ENCODE results near the gene KCNJ15.

Gene KCNJ15

GRCh38 chr21:38297194-38297631, 40.4 kb downstream of the KCNJ15 start:
- DNase-seq = peak in 2 of 56 donors; percentile 1 to 22

DNA sequence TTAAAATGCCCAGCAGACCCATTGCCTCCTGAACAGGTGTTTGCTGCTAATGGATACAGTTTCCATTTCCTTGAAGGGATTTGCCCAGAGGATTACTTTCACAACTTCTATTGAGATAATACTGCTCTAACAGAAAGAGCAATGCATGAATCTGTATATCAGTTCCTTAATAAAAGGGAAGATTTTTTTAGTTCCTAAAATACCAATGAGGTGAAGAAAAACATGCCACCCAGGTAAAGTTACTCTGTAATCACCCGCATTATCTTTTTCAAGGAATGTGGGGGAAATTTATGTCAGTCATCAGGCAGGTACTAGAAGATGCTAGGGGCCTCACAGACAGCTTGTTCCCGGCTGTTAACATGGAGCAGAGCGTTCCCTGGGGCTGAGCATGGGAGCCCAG, 41.1 kb downstream of the KCNJ15 start:
- DNase-seq = no peak

- no peak for DNase-seq
Observed at GRCh38 chr21:38298832-38299231, 42.0 kb downstream of the KCNJ15 start.

- DNase-seq = no peak
Observed at GRCh38 chr21:38299671-38300070, 42.9 kb downstream of the KCNJ15 start.

DNA sequence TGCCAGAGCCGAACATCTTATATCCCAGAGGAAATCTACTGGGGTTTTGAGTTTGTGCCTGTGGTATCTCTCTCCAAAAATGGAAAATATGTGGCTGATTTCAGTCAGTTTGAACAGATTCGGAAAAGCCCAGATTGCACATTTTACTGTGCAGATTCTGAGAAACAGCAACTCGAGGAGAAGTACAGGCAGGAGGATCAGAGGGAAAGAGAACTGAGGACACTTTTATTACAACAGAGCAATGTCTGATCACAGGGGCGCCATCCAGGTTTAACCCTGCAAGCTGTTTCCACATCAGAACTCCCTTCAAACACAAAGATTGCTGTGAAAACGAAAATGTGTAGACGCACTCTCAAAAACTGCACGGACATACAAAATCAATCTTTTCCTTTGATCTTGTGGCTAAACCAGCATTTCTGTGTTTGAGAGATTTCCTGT, 43.4 kb downstream of the KCNJ15 start:
- no peak for DNase-seq

- DNase-seq = no peak
Observed at GRCh38 chr21:38301321-38302214, 44.8 kb downstream of the KCNJ15 start.

DNA sequence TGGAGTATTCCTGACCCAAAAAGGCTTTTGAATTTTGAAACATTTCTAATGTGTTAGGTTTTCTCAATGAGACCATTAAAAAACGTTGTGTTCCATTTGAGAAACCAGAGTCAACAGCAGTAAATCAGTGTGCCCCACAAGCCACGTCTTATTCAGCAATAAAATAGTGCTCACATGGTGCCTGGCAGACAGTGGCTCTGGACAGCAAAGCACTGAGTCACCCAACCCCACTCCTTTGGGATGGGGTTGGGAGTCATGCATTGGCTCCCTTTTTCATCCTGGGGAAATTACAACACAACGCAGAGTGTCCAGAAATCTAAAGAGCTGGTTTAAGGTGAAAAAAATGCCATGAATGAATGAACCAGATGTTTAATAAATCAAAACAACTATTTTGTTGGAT, 46.5 kb downstream of the KCNJ15 start:
- no peak for DNase-seq

DNA sequence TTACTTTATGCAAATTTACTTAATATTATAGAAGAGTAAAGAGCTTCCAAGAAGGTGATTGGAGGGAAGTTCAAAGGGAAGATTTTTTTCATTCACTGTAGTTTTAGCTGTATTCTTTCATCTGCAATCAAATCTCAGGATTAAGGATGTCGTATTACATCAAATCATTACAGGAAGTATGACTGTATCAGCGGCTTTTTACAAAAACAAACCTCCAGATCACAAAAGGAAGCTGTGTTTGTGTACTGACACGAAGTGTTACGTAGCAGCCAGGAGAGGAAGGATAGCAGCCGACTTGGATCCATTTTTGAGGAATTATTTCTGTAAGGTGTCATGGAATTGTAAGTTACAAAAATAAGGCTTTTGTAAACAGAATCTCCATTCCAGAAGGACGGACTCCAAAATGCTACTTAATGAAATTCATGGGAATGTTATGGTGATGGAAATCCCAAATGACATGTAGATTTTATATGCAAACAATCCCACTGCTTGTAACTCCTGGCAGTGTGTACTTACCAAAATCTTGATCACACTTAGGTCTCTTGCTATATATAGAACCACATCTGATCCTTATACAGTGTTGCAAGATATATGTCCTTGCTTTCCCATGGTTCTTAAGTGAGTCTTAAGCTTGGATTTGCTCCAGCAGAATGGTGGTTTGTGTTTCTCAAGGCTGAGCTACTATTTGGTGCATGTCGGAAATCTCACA, 49.8 kb downstream of the KCNJ15 start:
- no peak for DNase-seq

GRCh38 chr21:38307771-38308531, 51.2 kb downstream of the KCNJ15 start:
- DNase-seq = no peak

GRCh38 chr21:38308532-38309119, 51.8 kb downstream of the KCNJ15 start:
- no peak for DNase-seq

DNA sequence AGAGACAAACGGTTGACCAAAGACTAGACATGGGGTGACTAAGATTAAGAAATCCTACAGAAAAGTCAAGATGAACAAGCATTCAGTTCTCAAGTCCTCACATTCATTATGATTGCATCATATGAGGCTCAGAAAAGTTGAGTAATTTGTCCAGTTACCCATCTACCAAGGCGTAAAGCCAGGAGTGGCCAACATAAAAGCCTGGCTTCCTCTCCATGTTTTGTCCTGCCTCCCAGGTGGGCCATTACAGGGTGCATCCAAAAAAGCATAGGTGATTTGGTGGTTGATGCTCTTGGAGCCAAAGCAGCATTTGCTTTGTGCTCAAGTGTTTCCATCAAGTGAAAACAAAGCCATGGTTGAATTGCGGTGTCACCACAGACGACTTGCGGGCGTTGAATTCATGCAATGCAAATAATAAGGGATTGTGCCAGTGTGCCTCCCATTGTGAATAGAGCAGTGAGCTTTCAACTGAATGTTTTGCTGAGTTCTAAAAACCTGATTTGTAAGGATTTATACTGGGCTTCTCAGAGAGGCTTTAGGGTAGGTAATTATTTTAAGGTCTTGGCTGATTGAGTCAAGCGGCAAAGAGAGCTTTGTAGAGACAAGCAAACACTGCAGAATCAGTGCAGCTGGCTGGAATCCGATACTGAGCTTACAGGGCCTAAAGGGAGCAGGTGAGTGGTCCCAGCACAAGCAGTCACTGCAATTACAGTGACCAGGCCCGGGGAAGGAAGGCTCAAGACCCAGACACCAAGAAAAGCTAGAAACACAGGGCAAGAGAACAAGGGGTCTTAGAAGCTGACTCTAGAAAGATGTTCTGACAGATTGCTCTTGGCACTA, 54.1 kb downstream of the KCNJ15 start:
- no peak for DNase-seq

DNA sequence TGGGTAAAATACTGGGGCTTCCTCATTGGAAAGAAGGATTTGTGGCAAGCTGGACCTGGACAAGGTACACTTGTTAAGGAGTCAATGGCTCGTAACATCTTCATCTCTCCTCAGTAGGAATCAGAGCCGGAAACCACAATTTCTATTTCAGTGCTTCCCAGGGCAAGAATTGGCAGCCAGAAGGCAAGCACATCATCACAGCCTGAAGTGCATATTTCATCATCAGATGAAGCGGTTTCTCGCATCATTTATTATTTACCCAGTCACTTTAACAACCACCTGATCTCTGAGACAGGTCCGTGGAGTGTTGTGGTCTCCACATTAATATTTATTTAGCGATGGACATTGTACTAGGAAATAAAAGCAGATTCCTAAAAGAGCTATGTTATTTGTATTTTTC, 55.0 kb downstream of the KCNJ15 start:
- no peak for DNase-seq

GRCh38 chr21:38312822-38313221, 56.0 kb downstream of the KCNJ15 start:
- DNase-seq = no peak

GRCh38 chr21:38314558-38314957, 57.8 kb downstream of the KCNJ15 start:
- DNase-seq = no peak

DNA sequence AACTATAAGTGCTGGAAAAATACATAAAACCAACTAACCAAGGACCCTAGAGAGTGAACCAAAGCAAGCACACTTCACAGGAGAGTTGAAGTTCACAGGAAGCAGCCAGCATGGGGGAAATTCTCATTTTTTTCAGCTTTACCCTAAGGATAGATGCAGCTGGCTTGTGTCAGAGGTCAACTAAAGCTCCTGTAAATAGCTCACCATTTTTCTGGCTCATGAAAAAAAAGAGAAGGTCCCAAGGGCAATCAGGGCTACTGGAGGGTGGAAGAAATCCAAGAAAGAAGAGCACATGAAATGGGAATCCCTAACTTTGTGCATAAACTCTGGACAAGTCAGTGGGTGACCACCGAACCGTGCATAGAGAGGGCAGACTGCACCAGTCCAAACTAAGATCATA, 58.3 kb downstream of the KCNJ15 start:
- DNase-seq = no peak

DNA sequence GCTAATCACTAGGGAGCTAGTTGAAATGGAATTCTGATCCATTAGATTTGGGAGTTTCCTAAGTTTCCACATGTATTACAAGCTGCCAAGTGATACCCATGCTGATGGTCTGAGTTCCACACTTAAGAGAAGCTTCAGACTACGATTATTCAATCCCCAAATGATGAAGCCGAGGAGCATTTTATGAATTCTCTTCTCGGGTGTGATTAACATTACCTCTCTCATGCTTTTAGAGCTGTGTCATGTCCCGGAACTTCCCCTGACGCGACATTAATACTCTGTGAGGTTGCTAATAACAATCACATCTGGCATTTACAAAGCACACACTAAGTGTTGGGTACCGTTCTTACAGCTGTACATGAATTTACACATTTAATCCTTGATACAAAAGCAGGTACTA, 63.0 kb downstream of the KCNJ15 start:
- no peak for DNase-seq

DNA sequence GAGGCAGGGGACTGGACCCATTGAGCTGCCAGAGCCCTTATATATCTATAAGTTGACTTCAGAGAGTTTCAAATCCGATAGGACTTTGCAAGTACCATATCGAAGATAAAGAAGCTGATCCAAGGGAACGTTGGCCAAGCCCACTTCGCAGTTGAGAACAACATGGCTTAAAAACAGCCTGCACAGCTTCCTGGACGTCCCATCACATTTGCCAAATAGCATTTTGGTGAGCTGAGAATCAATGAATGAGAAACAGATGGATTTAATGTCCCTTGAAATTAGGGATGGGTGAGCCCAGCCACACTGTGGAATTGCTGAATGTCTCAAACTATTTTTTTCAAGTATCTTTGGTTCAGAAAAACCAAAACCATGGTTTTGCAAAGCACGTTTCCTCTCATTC, 64.8 kb downstream of the KCNJ15 start:
- DNase-seq = no peak

DNA sequence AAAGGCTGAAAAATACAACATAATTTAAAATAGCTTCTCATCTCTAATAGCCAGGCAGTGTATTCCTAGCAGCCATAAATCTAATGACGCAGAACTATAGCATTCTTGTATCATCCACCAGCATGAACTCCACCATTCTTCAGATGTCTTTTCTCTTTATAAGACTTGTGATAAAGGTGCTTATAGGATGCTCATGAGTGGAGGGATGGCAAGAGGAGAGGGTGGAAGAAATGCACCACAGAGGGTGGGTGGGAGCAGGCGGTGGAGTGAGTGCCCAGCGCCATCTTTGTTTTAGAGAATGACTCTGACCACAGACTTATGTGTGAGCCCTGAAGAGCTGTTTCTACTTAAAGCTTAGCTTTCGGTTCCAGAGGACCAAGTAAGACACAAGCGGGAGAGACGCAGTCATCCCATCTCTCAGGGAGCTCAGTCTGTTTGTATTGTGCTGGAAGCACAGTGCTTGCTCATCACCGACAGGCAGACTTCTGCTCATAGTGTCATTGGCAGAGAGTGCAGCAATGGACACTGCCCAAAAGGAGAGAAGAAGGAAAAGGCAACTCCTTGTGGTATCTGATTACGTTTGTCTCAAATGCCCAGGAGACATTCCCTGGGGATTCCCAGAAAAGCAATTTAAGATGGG, 65.6 kb downstream of the KCNJ15 start:
- no peak for DNase-seq

DNA sequence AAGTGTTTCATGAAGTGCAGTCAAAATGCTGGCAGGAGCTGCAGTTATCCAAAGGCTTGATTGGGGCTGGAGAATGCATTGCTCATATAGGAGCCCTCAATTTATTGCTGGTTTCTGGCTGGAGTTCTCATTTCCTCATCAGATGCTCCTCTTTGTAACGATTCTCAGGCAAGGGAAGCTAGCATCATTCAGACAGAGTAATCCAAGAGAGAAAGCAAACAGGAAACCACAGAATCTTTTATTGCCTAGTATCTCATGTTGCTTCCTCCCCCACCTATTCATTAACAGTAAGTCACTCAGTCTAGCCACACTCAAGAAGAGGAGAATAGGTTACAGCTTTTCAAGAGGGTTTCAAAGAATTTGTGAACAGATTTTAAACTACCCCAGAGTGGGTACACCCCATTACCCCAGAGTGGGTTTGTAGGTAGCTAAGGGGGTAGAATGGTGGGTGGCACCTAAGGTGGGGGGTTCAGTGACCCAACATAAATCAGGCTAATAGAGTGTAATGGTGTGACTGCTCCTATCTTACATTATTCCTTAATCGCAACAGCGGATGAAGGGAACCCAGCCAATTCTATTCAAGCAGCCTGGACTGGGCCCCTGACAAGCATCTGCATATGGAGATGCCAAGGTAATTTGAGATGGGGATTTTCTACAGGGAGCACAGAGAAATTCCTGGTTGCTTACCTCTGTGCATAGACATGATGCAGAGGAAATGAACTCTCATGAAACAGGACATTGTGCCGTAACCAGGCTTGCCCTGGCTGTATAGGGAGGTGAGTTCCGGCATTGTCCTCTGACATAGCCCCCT, 67.1 kb downstream of the KCNJ15 start:
- no peak for DNase-seq
